Measurements from ENCODE around the gene TMEM151B.

TMEM151B gene

DNA sequence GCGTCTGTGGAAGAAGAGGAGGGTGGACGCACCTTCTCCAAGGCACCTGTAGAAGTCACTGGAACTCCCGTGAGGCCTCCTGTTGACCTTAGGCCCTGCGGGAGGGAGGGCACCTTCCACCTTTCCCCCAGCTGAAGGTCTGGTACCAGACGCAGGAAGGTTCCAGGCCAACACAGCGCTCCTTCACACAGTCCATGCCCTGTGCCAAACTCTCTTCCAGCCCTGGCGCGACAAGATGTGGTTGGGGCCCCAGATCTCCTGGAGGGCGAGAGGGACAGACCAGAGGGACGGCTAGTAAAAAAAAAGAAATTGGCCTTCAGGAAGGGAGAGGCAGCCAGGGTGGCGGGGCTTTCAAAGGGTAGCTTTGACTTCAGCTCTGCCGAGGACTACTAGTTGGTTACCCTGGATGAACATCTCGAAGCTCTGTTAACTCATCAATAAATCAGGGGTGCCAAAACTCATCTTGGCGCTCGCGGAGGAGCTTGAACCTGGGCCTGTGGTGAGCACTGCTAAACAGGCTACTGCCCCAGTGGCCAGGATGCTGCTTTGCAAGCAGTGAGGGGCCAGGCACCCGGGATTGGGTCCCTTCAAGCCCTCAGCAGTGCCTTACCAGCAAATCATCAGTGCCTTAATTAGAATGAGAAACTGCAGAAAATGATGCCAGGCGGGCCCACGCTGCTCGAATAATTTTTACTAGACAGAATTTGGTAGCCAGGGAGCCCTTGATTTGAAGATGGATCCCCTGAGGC, 28.0 kb downstream of the TMEM151B start:
- no peak for TF ChIP-seq FOXP2 (optimal IDR thresholded peaks at IDR 0.05; ENCODE audit: borderline replicate concordance, extremely low read depth, extremely low read length, insufficient read depth)

DNA sequence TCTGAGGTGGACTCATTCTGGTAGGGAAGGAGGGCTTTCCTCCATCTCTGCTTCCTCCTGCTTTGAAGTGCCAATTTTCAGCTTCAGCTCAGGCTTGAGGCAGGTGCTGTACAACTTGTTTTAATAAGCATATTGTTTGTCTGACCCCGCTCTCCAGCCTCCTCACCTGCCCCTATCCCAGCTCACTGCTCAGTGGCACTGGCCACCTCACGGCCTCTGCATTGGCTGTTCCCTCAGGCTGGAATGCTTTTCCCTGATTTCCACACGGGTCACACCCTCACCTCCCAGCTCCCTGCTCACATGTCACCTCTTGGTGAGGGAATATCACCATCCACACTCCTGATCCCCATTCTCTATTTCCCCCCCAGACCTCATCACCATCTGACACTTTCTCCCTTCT, 28.6 kb downstream of the TMEM151B start:
- TF ChIP-seq FOXP2 (optimal IDR thresholded peaks at IDR 0.05; ENCODE audit: borderline replicate concordance, extremely low read depth, extremely low read length, insufficient read depth) (no peak), TAF1 (IDR thresholded peaks at IDR 0.05; ENCODE audit: borderline replicate concordance, insufficient read depth, low read length) (no peak), SIN3A (IDR thresholded peaks at IDR 0.05; ENCODE audit: borderline replicate concordance, insufficient read depth, low read length) (no peak), POLR2AphosphoS5 (IDR thresholded peaks at IDR 0.05; ENCODE audit: low read depth, low read length) (no peak; the same call in 1 of the 2 replicates)
- TF ChIP-seq, protein P1, sequence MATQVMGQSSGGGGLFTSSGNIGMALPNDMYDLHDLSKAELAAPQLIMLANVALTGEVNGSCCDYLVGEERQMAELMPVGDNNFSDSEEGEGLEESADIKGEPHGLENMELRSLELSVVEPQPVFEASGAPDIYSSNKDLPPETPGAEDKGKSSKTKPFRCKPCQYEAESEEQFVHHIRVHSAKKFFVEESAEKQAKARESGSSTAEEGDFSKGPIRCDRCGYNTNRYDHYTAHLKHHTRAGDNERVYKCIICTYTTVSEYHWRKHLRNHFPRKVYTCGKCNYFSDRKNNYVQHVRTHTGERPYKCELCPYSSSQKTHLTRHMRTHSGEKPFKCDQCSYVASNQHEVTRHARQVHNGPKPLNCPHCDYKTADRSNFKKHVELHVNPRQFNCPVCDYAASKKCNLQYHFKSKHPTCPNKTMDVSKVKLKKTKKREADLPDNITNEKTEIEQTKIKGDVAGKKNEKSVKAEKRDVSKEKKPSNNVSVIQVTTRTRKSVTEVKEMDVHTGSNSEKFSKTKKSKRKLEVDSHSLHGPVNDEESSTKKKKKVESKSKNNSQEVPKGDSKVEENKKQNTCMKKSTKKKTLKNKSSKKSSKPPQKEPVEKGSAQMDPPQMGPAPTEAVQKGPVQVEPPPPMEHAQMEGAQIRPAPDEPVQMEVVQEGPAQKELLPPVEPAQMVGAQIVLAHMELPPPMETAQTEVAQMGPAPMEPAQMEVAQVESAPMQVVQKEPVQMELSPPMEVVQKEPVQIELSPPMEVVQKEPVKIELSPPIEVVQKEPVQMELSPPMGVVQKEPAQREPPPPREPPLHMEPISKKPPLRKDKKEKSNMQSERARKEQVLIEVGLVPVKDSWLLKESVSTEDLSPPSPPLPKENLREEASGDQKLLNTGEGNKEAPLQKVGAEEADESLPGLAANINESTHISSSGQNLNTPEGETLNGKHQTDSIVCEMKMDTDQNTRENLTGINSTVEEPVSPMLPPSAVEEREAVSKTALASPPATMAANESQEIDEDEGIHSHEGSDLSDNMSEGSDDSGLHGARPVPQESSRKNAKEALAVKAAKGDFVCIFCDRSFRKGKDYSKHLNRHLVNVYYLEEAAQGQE (IDR thresholded peaks at IDR 0.05; ENCODE audit: insufficient read depth in 1 of 2, low read depth in 2 of 2, low read length in 2 of 2), result no peak

DNA sequence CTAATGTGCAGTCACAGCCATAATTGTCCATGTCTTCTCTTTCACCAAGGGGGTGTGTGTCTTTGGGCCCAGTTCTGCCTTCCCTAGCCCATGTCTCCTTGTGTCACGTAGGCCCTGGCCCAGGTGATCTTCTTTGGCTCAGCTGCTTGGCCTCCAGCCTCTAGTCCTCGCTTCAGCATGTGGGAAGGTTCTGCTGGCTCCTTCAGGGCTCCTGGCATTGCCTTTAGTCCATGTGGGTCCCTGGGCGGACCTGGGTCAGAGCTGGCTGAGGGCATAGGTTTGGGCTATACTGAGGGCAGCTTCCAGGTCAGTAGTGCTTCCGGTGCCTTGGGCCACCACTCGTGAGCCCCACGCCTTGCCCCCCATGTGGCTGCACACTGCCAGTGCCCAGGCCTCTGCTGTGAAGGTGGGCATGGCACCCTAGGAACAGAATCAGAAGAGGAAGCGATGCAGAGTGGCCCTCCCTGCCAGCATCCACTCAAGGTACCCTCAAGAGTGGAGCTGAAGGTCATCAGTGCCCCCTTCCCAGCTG, 30.1 kb downstream of the TMEM151B start:
- TF ChIP-seq POLR2AphosphoS5 (IDR thresholded peaks at IDR 0.05; ENCODE audit: low read depth, low read length), result no peak
- TF ChIP-seq SIN3A (IDR thresholded peaks at IDR 0.05; ENCODE audit: borderline replicate concordance, insufficient read depth, low read length), result no peak
- TF ChIP-seq, protein P1 (IDR thresholded peaks at IDR 0.05; ENCODE audit: insufficient read depth in 1 of 2, low read depth in 2 of 2, low read length in 2 of 2), result no peak
- TF ChIP-seq TAF1 (IDR thresholded peaks at IDR 0.05; ENCODE audit: borderline replicate concordance, insufficient read depth, low read length), result no peak
- no peak for TF ChIP-seq FOXP2 (optimal IDR thresholded peaks at IDR 0.05; ENCODE audit: borderline replicate concordance, extremely low read depth, extremely low read length, insufficient read depth)

DNA sequence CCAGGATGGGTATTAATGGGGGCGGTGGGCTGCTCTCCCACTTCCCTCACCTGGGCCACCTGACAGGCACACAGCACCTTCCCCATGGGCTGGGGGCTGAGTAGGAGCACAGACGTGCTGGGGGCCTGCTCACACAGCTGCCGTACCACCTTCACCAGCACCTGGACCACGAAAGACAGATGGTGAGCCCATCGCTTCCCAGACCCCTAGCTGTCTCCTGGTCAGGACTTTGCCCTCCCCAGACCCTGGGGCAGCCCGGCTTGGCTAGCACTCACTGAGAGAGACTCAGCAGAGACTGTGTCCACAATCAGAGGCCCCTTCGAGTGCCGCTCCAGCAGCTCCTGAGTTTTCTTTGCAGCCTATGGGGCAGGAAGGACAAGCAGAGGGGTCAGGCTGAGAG, 30.9 kb downstream of the TMEM151B start:
- TF ChIP-seq, protein P1 (IDR thresholded peaks at IDR 0.05; ENCODE audit: insufficient read depth in 1 of 2, low read depth in 2 of 2, low read length in 2 of 2), result no peak
- TF ChIP-seq FOXP2 (optimal IDR thresholded peaks at IDR 0.05; ENCODE audit: borderline replicate concordance, extremely low read depth, extremely low read length, insufficient read depth) (no peak), SIN3A (IDR thresholded peaks at IDR 0.05; ENCODE audit: borderline replicate concordance, insufficient read depth, low read length) (no peak), POLR2AphosphoS5 (IDR thresholded peaks at IDR 0.05; ENCODE audit: low read depth, low read length) (no peak), TAF1 (IDR thresholded peaks at IDR 0.05; ENCODE audit: borderline replicate concordance, insufficient read depth, low read length) (no peak)

DNA sequence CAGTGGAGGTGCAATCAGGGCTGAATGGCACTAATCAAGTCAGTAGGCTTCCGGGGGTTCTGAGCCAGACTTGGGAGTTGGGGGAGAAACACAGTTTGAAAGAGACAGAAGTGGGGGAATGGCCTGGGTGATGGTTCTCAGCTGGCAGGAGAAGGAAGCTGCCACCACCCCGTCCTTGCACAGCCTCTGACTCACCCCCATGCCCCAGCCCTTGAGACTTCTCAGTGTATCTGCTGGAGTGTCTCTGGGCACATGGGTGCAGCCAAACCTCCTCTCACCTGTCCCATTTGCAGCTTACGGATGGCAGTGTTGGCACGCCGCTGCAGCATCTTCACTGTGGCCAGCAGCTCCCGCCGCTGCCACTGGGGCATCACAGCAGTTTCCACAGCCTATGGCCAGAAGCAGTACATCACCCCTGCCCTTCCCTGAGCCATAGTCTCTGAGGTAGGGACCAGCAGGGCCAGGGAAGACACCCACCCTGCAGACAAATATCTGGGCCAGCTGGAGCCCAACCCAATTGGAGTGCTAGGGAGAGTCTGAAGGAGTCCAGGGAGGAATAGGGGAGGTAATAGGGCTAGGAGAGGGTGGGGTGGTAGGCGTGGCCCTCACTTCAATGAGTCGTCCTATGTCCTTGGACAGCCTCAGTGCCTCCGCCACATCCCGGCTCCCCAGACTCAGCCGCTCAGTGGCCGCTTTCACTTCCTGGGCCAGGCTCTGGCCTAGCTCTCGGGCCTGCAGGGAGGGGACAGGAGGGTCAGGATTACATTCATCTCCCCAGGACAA, 31.7 kb downstream of the TMEM151B start:
- TF ChIP-seq SIN3A (IDR thresholded peaks at IDR 0.05; ENCODE audit: borderline replicate concordance, insufficient read depth, low read length) (no peak), TAF1 (IDR thresholded peaks at IDR 0.05; ENCODE audit: borderline replicate concordance, insufficient read depth, low read length) (no peak), POLR2AphosphoS5 (IDR thresholded peaks at IDR 0.05; ENCODE audit: low read depth, low read length) (no peak), FOXP2 (optimal IDR thresholded peaks at IDR 0.05; ENCODE audit: borderline replicate concordance, extremely low read depth, extremely low read length, insufficient read depth) (no peak)
- TF ChIP-seq, protein P1 (IDR thresholded peaks at IDR 0.05; ENCODE audit: insufficient read depth in 1 of 2, low read depth in 2 of 2, low read length in 2 of 2), result no peak

All from PFSK-1 (cell line).